Fibroblast of skin of right biceps (primary cell): ENCODE measurements around the gene ETFB.

Experiments
- DNase-seq: peaks from one replicate; pipeline ENCODE4 v3.0.0-alpha.2; 2013

Gene ETFB

DNA sequence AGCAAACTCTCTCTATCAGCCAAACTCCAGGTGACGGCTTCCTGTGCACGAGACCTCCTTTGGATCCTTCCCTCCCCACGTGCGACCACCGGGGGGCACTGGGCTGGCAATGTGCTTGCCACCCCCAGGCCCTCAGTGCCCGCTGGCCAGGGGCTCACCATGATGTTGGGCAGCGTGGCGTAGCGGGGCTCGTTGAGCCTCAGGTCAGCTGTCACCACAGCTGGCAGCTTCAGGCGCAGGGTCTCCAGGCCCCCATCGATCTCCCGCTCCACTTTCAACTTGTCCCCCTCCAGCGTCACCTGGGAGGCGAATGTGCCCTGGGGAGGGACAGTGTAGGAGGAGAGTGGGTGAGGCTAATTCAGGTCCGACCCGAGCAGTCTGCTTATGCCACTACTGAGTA is 19.4 kb downstream of the ETFB start:
- no peak for DNase-seq

DNA sequence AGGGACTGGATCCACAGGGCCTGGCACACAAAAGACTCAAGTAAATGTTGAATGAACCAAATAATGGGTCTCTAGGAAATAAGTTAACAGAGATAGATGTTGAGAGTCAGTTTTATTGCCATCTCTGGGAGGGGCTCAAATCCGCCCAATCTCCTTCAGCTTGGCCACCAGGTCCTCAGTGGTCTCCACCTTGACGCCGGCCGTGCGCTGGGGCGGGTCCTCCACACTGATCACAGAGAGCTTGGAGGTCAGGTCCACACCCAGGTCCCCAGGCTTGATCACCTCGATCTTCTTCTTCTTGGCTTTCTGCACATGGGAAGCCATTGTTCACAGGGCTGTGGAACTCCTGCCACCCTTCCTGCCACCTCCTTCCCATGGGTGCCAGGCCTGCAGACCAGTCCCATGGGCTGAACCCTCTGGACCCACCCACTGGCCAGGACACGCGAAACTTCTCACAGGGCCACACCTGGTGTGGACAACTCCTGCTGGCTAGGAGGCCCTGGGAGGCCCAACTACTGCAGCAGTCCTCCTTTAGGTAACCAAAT is 21.0 kb downstream of the ETFB start:
- DNase-seq: no peak

DNA sequence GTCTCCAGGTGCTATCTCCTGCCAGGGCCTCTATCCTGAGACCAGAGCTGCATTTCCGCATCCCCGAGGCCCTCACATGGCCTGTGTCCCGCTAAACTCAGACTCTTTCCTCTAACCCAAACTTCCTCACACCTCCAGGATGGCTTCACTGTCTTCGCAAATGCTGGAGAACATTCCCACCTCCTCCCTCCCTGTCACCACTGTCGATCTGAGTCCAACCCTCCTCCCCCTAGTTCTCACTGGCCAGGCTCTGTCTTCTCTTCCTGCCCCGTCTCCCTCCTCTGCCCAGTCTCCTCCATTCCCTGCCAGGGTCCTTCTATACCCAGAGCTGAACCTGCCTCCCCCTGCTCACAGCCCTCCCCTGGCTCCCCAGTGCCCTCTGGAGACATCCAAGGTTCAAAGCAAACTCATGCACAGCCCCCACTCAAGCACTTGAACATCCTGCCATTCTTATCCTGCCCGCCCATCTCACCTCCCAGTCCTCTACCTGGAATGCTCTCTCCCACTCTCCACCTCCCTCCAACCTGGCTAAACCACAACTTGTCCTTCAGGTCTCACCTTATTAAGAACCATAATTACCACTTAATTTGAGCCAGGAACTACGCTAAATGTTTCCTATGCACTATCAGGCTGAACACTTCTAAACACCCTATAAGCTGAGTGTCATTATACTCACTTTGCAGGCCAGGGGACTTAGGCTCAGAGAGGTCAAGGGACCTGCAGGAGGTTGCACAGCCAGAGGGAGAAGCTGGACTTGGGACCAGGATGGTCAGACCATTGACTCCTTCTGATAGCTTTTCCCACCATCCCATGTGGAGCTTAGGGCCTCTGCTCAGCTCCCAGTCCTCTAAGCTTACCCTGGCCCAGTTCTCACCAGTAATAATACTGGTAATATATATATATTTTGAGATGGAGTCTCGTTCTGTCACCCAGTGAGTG is 23.3 kb downstream of the ETFB start:
- no peak for DNase-seq

DNA sequence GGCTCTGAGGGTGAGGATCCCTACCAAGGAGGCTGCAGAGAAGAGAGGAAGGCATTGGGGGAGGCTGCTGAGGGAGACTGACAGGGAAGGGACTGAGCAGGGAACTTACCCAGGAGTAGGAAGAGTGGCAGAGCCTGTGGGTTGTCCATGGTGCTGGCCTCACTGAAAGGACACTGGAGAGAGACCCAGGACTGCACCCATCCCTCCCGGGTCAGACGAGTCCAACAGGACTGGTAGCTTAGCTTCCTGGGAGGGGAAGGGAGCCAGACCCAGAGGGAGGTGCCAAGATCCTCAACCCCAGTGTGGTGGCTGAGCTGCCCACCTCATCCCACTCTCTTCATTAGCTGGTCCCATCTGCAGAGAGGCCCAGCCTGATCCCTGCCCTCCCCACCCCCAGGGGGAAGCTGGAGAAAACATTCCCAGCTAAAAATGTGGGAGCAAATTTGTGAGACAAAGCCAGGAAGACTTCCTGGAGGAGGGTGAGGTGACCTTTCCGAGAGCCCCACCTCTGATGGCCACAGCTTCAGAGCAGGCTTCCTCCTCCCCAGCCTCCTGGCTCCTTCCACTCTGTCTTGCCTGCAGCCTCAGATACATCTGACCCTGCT is 24.1 kb downstream of the ETFB start, which contains the start of gene VSIG10L:
Gene VSIG10L (minus strand): TSS at position 164 of the 605 bp plus-strand sequence. CDS start 15 bp downstream, at position 149.
- DNase-seq: no peak

DNA sequence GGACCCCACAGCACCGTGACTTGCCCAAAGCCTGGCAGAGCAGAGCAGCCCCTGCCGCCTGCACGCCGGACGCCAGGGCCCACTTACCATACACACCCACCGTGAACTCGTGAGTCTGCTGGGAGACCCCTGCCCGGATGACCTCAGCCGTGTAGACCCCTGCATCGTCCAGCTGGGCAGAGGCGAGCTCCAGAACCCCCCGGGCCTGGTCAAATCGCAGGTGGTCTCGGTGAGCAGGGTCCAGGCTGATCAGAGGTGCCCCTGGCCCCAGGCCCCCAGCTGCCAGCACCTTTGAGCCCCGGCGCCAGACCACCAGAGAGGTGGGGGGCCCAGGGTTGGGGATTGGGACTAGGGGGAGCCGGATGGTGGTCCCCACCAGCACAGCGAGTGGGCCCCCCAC is 25.1 kb downstream of the ETFB start:
- DNase-seq: no peak

DNA sequence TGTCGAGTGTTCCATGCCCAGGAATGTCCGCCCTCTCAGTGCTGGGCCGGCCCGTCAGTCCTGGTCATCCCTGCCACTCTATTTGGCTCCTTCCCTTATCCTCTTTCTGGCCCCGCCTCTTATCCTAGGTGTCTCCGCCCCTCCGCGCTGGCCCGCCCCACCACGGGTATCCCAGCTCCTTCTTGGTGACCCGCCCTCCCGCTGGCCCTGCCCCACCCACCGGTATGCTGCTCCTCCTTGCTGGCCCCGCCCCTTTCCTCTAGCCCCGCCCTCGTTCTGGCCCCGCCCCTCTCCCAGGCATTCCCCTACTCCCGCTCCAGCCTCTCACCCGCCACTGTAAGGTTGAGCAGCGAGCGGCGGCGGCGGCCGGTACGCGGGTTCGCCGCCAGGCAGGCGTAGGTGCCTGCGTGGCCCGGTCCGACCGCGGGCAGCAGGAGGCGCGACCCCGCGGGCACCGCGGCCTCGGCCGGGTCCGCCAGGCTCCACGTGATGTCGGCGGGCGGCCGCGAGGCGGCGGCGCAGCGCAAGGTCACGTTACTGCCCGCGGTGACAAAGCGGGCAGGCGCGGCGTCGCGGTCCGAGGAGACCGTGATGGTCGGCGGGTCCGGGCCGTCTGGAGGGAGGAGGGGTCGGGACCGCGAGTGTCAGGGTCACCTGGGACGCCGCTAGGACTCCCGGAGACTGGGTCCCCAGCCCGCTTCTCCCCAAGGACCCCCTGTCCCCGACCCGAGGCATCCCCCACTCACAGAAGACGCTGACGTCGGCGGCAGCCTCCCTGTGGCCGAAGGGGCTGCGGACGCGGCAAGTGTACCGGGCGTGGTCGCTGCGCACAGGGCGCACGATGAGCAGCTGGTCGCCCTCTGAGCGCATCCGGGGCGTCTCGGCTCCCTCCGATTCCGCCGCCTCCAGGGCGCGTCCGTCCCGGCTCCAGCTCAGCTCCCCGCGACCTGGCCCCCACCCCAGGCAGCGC is 26.2 kb downstream of the ETFB start:
- DNase-seq: peak; percentile 96

DNA sequence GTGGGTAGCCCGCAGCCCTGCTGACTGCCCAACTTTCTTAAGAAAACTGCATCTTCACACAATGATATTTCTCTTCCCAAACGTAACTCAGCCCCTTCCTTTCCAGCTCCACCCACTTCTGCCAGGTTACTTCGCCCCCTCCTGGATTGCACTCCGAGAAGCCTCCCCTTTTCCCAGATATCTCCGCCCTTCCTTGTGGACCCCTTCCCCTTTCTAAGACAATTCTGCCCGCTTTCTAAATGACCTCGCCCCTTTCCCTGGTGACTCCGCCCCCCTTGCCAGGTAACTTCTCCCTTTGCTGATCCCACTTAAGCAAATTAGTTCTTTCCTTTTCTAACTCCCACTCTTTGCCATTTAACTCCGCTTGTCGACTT is 26.9 kb downstream of the ETFB start:
- DNase-seq: no peak

DNA sequence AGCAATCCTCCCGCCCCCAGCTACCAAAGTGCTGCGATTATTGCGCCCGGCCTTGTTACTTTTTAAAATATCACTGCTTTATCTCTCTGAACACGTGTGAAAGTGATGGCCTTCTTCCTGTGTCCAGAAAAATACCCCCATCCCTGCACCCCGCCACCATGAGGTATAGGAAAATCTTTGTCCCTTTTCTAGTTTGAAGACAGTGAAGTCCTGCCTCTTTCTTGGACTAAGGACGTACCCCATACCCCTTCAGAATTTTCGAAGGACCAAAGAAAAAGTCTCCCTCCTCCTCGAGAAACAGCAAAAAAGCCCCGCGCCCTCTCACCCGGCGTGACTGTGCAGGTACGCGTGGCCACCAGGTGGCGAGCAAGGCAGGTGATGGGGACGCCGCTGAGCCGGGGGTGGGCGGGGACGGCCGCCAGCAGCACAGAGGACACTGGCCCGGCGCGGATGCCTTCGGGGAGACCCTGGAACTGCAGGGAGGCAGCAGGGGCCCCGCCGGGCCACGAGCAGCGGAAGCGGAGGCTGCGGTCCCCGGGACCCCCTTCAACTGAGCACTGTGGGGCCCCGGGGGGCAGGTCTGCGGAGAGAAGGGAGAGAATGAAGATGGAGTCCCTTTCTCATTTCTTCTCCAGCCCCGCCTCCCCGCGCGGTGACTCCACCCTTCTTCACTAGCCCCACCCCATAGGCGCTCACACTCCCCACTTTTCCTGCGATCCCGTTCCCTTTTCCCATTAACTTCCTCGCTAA is 27.4 kb downstream of the ETFB start:
- peak; percentile 70 for DNase-seq

DNA sequence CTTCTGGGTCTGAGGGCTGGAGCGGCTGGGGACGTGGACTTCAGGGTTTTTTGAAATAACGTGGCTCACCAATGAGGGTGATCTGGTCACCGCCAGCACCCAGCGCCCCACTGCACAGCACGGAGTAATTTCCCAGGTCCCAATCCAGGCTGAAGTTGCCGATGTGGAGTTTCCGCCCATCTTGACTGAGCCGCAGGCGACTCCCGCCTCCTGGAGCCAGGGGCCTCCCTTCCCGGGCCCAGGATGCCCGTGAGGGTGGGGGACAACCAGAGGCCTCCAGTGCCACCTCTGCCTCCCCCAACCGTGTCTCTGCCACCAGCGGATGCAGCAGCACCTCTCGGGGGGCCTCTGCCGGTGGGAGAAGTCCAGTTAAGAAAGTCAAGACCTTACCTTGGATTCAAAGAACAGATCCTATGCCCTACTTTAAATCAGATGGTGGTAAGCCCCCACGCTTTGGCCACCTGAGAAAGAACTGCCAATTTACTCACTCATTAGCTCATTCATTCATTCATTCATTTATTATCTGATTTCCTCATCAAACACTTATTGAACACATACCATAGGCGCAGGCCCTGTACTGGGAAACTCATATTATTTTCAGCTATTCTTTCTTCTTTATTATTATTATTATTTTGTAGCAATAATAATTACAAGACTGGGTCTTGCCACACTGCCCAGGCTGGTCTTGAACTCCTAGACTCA is 28.2 kb downstream of the ETFB start:
- DNase-seq: no peak

DNA sequence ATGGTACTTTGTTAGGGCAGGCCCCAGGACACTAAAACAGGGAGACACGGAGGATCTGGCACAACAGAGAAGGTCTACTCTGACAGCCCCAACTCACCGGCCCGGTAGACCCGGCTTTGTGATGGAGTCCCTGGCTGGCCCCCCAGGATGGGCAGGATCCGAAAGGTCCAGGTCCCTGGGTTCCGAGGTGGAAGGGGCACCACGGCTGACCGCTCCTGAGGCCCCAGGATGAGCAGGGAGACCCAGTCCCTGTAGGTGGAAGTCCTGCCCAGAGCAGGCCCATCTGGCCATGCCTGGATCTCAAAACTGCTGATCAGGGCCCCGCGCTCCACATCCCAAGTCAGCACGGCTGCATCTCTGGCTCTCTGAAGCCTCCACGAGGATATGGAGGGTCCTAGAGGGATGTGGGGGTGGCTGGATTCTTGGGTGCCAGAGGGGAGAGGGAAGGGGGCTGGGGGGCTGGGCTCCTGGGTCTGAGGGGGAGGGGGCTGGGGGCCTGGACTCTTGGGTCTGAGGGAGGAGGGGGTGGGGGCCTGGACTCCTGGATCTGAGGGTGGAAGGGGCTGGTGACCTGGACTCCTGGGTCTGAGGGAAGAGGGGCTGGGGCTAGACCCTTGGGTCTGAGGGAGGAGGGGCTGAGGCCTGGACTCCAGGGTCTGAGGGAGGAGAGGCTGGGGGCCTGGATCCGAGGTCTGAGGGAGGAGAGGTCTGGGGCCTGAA is 28.9 kb downstream of the ETFB start:
- no peak for DNase-seq

DNA sequence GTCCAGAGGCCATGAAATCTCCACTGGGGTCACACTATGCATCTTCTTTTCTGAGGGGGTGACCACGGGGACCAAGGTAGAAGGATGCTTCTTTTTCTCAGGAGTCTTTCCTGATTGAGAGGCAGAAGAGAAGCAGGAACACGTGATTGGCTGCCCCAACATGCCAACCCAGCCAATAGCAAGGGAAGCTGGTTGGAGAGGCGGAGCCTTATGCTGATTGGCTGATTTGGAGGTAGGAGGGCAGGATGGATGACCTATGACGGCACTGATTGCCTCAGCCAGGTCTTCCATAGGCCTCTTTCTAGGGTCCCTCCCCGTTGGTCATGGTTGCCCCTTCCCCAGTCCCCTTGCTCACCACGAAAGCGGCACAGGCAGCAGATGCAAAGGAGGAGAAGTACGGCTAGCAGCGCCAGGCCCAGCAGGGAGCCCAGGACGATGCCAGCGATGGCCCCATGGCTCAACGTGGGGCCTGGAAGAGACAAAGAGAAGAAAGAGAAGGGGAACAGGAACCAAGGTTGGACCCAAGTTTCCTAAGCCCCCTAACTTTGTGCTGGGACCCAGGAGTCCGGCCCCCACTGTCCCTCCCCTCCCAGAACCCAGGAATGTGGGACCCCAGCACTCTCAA is 32.2 kb downstream of the ETFB start:
- DNase-seq: no peak

DNA sequence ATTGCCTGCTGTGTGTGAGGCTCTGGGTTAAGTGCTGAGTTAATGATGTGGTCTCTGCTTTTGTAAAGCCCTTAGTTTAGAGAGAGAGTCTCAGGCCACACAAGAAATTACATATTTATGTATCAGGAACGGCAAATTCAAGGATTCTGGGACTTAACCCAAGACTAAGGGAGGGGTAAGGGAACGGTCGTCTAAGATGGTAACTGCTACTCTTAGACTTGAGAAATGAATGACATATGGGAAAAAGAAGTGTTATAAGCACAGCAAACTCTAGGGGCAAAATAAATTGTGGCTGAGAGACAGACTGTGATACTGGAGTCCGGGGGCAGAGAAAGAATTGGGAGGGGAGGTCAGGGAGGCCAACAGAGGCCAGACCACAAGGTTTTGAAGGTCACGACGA is 34.5 kb downstream of the ETFB start:
- no peak for DNase-seq

DNA sequence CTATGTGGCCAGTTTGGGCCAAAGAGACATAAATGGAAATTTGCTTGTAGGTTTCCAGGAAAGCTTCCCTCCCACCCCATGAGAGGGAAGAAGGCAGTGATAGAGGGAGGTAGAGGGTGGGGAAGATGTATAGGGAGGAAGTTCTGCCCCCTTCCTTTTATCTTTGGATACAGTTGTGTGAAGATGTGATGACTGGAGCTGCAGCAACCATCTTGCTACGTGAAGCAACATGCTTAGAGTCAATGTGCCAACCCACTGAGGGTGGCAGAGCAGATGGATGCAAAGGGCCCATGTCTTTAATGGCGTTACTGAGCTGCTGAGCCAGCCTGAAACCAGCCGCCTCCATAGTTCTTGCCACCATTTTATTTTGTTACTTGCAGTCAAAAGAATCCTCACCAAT is 35.0 kb downstream of the ETFB start:
- no peak for DNase-seq

DNA sequence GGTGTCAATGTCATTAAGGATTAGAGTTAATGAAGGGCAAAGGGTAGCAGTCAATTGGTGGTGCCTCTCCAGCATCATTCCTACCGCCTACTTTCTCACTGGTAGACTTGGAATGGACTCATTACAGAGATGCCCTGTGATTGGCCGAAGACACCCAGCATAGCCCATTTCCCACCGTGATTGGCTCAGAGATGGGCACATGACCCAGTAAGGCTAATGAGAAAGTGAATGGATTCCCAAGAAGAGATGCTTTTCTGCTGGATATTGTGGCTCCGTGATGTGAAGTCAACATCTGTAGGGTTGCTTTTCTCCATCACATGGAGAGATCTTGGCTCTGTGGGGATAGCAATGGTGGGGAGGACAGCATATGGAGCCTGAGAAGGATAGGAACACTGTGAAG is 35.8 kb downstream of the ETFB start:
- DNase-seq: no peak

DNA sequence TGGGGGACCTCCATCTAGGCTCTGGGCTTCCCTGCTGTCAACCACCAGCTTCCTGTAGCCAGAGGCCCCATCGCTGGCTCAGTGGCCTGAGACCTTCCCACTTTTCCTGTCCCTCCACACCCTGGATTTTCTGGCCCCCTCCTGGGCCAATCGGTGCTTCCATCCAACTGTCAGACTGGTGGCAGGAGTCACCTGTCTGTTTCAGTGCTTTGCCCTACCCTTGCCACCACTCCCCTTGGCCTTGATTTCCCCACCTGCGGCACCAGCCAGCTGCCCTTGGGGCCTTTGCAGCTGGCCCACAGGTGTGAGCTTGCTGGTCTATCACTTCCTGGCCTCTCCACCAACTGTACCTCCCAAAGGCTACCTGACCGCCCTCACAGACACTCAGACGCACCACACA is 36.8 kb downstream of the ETFB start:
- DNase-seq: no peak

DNA sequence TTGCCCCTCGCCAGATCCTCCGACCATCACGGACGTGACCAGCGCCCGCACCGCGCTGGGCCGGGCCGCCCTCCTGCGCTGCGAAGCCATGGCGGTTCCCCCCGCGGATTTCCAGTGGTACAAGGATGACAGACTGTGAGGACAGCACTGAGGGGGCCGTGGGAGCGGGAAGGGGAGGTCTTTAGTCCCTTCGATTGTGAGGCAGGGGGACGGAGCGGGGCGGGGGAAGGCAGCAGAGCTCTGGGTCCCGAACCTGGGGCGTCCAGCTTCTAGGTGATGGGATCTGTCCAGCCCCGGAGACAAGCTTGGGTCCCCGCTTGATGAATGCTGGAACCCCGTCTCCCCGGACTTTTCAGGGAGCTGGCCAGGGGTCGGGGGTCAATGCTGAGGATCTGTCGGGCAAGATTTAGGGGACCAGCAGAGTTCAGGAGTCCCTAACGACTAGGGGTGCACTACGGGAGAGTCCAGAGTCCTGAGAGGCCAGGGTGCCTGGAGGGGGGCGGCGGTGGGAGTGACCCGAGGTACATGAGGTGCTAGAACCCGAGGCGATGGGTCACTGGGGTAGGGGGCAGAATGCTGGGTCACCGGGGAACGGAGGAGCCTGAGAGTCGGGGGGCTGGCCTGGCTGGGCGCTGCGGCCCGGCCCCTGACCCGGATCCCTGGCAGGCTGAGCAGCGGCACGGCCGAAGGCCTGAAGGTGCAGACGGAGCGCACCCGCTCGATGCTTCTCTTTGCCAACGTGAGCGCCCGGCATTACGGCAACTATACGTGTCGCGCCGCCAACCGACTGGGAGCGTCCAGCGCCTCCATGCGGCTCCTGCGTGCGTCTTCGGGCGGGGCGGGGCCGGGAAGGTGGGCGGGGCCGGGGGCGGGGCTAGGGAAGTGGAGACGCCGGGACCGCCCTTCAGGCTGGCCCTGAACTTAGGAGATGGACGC is 38.9 kb downstream of the ETFB start:
- peak; percentile 45 for DNase-seq

DNA sequence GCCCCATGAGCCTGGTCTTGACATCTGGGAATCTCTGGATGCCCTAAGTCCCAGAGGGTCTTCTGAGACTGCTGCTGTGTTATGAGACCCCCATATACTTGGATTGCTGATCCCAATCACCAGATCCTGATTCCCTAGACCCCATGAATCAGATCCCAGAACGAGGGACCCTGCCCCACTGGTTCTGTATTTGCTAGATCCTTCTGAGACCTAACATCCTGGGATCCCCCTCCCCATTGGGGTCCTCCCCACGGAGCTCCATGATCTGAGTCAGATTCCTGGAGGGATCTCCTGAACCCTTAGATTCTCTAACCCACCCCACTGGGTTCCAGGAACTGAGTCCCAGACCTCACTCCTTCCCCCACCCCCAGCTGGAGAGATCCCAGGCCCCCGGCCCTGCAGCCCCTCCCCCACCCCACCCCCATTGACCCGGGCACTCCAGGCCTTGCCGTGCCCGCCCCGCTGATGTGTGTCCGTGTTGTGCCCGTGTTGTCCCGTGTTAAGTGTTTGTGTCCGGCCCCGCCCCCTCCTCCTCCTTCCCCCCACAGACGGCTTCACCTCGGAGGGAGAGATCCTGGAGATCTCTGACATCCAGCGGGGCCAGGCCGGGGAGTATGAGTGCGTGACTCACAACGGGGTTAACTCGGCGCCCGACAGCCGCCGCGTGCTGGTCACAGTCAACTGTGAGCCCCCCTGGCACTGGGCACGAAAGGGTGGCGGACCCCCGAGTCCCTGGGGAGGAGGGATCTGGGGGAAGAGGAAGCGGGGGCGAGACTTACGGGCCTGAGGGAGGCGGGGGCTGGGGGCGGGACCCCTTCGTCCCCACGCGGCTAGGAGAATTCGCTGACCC is 39.7 kb downstream of the ETFB start:
- no peak for DNase-seq
